Activated naive CD8-positive, alpha-beta T cell (primary cell): ENCODE data around the gene MMP20.
A peak's percentile ranks its signal among the peaks of the same experiment; 100 is the strongest.

Experiments used
- H3K27ac Mint-ChIP-seq: one replicate; pipeline ENCODE4 v1.8.0; 2021; ENCODE audit warnings: mixed read lengths
- H3K27me3 Mint-ChIP-seq: one replicate; pipeline ENCODE4 v1.8.0; 2021; ENCODE audit warnings: mixed read lengths
- H3K36me3 Mint-ChIP-seq: one replicate; pipeline ENCODE4 v1.8.0; 2021; ENCODE audit warnings: mixed read lengths
- H3K4me1 Mint-ChIP-seq: one replicate; pipeline ENCODE4 v1.8.0; 2021; ENCODE audit warnings: low read depth, mixed read lengths
- H3K4me3 Mint-ChIP-seq: one replicate; pipeline ENCODE4 v1.8.0; 2021; ENCODE audit warnings: mild to moderate bottlenecking, mixed read lengths
- H3K9me3 Mint-ChIP-seq: one replicate; pipeline ENCODE4 v1.8.0; 2021; ENCODE audit warnings: low read depth, mixed read lengths

Gene MMP20

GRCh38 chr11:102614031-102614430 lies 11.1 kb downstream of the MMP20 start:
- no peak overlapping the region for H3K4me3 Mint-ChIP-seq
- H3K36me3 Mint-ChIP-seq = no peaks in the 10 kb centered on the region
- no peaks in the 10 kb centered on the region for H3K9me3 Mint-ChIP-seq
- no peaks in the 10 kb centered on the region for H3K27me3 Mint-ChIP-seq
- no peak overlapping the region for H3K27ac Mint-ChIP-seq
- H3K4me1 Mint-ChIP-seq = no peaks in the 10 kb centered on the region

- Mint-ChIP-seq H3K36me3 (no peaks in the 10 kb centered on the region), H3K27me3 (no peaks in the 10 kb centered on the region), H3K4me3 (no peak overlapping the region), H3K9me3 (no peaks in the 10 kb centered on the region), H3K4me1 (no peaks in the 10 kb centered on the region), H3K27ac (no peak overlapping the region)
Measured at GRCh38 chr11:102613450-102613849, 11.7 kb downstream of the MMP20 start.

GRCh38 chr11:102611291-102611690 lies 13.8 kb downstream of the MMP20 start:
- no peaks in the 10 kb centered on the region for H3K4me1 Mint-ChIP-seq
- H3K36me3 Mint-ChIP-seq = no peaks in the 10 kb centered on the region
- H3K4me3 Mint-ChIP-seq = no peak overlapping the region
- H3K27ac Mint-ChIP-seq = no peak overlapping the region
- H3K27me3 Mint-ChIP-seq = peaks cover 3% of the 10 kb centered on the region
- H3K9me3 Mint-ChIP-seq = no peaks in the 10 kb centered on the region

GRCh38 chr11:102610200-102610599 lies 14.9 kb downstream of the MMP20 start:
- Mint-ChIP-seq H3K27me3 (peaks cover 5% of the 10 kb centered on the region), H3K4me1 (no peaks in the 10 kb centered on the region), H3K4me3 (no peak overlapping the region), H3K36me3 (no peaks in the 10 kb centered on the region), H3K27ac (no peak overlapping the region), H3K9me3 (no peaks in the 10 kb centered on the region)

- H3K4me1 Mint-ChIP-seq = no peaks in the 10 kb centered on the region
Measured at GRCh38 chr11:102608699-102609098, 16.4 kb downstream of the MMP20 start.

GRCh38 chr11:102604875-102605274 lies 20.3 kb downstream of the MMP20 start:
- Mint-ChIP-seq H3K4me3 (no peak overlapping the region), H3K27ac (no peak overlapping the region), H3K27me3 (peaks cover 5% of the 10 kb centered on the region), H3K9me3 (no peaks in the 10 kb centered on the region), H3K36me3 (peaks cover 3% of the 10 kb centered on the region), H3K4me1 (peaks cover 11% of the 10 kb centered on the region)

More at GRCh38 chr11:102608699-102609098, 16.4 kb downstream of the MMP20 start:
- H3K36me3 Mint-ChIP-seq = no peaks in the 10 kb centered on the region
- no peak overlapping the region for H3K4me3 Mint-ChIP-seq
- H3K9me3 Mint-ChIP-seq = no peaks in the 10 kb centered on the region
- no peak overlapping the region for H3K27ac Mint-ChIP-seq
- H3K27me3 Mint-ChIP-seq = peaks cover 5% of the 10 kb centered on the region

- Mint-ChIP-seq H3K36me3 (peaks cover 3% of the 10 kb centered on the region), H3K27ac (no peak overlapping the region), H3K4me3 (no peak overlapping the region), H3K27me3 (peaks cover 5% of the 10 kb centered on the region), H3K4me1 (peaks cover 20% of the 10 kb centered on the region), H3K9me3 (no peaks in the 10 kb centered on the region)
Measured at GRCh38 chr11:102604011-102604410, 21.1 kb downstream of the MMP20 start.

- H3K27me3 Mint-ChIP-seq = peaks cover 5% of the 10 kb centered on the region
- no peaks in the 10 kb centered on the region for H3K9me3 Mint-ChIP-seq
- H3K4me3 Mint-ChIP-seq = no peak overlapping the region
- no peak overlapping the region for H3K27ac Mint-ChIP-seq
- H3K4me1 Mint-ChIP-seq = peaks cover 24% of the 10 kb centered on the region
- H3K36me3 Mint-ChIP-seq = peaks cover 3% of the 10 kb centered on the region
Measured at GRCh38 chr11:102603576-102603975, 21.6 kb downstream of the MMP20 start.

- Mint-ChIP-seq H3K4me3 (no peak overlapping the region), H3K27ac (no peak overlapping the region)
Measured at GRCh38 chr11:102603091-102603490, 22.0 kb downstream of the MMP20 start.

GRCh38 chr11:102600666-102601065 lies 24.5 kb downstream of the MMP20 start:
- Mint-ChIP-seq H3K27me3 (no peaks in the 10 kb centered on the region), H3K9me3 (no peaks in the 10 kb centered on the region), H3K36me3 (peaks cover 3% of the 10 kb centered on the region), H3K27ac (peak overlapping the region; percentile 67), H3K4me3 (no peak overlapping the region), H3K4me1 (peaks cover 25% of the 10 kb centered on the region)

More at GRCh38 chr11:102603091-102603490, 22.0 kb downstream of the MMP20 start:
- H3K9me3 Mint-ChIP-seq = no peaks in the 10 kb centered on the region
- H3K36me3 Mint-ChIP-seq = peaks cover 3% of the 10 kb centered on the region
- peaks cover 5% of the 10 kb centered on the region for H3K27me3 Mint-ChIP-seq
- H3K4me1 Mint-ChIP-seq = peaks cover 25% of the 10 kb centered on the region

GRCh38 chr11:102599642-102600261 lies 25.4 kb downstream of the MMP20 start:
- peaks cover 3% of the 10 kb centered on the region for H3K36me3 Mint-ChIP-seq
- no peak overlapping the region for H3K4me3 Mint-ChIP-seq
- peaks cover 25% of the 10 kb centered on the region for H3K4me1 Mint-ChIP-seq
- no peaks in the 10 kb centered on the region for H3K27me3 Mint-ChIP-seq
- H3K27ac Mint-ChIP-seq = peak overlapping the region; percentile 85
- no peaks in the 10 kb centered on the region for H3K9me3 Mint-ChIP-seq

GRCh38 chr11:102598272-102598671 lies 26.9 kb downstream of the MMP20 start:
- Mint-ChIP-seq H3K27me3 (no peaks in the 10 kb centered on the region), H3K4me1 (peaks cover 25% of the 10 kb centered on the region), H3K9me3 (no peaks in the 10 kb centered on the region), H3K4me3 (no peak overlapping the region), H3K27ac (no peak overlapping the region), H3K36me3 (peaks cover 3% of the 10 kb centered on the region)

- H3K4me1 Mint-ChIP-seq = peaks cover 24% of the 10 kb centered on the region
- no peaks in the 10 kb centered on the region for H3K27me3 Mint-ChIP-seq
- H3K36me3 Mint-ChIP-seq = no peaks in the 10 kb centered on the region
- no peak overlapping the region for H3K27ac Mint-ChIP-seq
- H3K4me3 Mint-ChIP-seq = no peak overlapping the region
- no peaks in the 10 kb centered on the region for H3K9me3 Mint-ChIP-seq
Measured at GRCh38 chr11:102596578-102596977, 28.6 kb downstream of the MMP20 start.

GRCh38 chr11:102592634-102593581 lies 32.2 kb downstream of the MMP20 start:
- peaks cover 1% of the 10 kb centered on the region for H3K4me1 Mint-ChIP-seq
- peaks cover 10% of the 10 kb centered on the region for H3K9me3 Mint-ChIP-seq
- H3K4me3 Mint-ChIP-seq = no peak overlapping the region
- H3K27ac Mint-ChIP-seq = no peak overlapping the region
- no peaks in the 10 kb centered on the region for H3K36me3 Mint-ChIP-seq
- no peaks in the 10 kb centered on the region for H3K27me3 Mint-ChIP-seq

- Mint-ChIP-seq H3K4me1 (peaks cover 1% of the 10 kb centered on the region), H3K27me3 (no peaks in the 10 kb centered on the region), H3K4me3 (no peak overlapping the region)
Measured at GRCh38 chr11:102592131-102592530, 33.0 kb downstream of the MMP20 start.

More at GRCh38 chr11:102592131-102592530, 33.0 kb downstream of the MMP20 start:
- Mint-ChIP-seq H3K27ac (no peak overlapping the region), H3K36me3 (peaks cover 3% of the 10 kb centered on the region), H3K9me3 (peaks cover 15% of the 10 kb centered on the region)
